SU-DHL-6 (cell line): Measurements from ENCODE around the gene RPS6KA3.

Experiments used
- CTCF ChIP-seq: fragments of 200-600 bp; sonication (generic); IDR thresholded peaks from one replicate; pipeline ENCODE4 v1.5.1; 2017; ENCODE audit warnings: antibody characterized with exemption, mild to moderate bottlenecking, low read length, moderate library complexity; ENCODE audit not compliant: insufficient read depth, poor library complexity, severe bottlenecking
- EZH2phosphoT487 ChIP-seq: fragments of 200-600 bp; sonication (generic), shearing (Covaris generic); conservative IDR thresholded peaks from 2 replicates; pipeline ENCODE4 v1.6.1; 2018; ENCODE audit warnings: mild to moderate bottlenecking, antibody characterized with exemption, low read length, moderate library complexity, mixed read lengths

GRCh38 chrX:20129547-20129946 is 137.2 kb downstream of the RPS6KA3 start:
- TF ChIP-seq CTCF (no peak), EZH2phosphoT487 (no peak)
